OCI-LY3 (cell line): ENCODE measurements around the gene TRIM44.

Source experiments
- H2AFZ ChIP-seq: fragments of 200-600, 300-600 bp; shearing (Covaris generic); 2 replicates; pipeline ENCODE4 v1.6.0; 2014; ENCODE audit warnings: antibody characterized with exemption, low read depth, low read length
- H3K27ac ChIP-seq: fragments of 200-600, 300-600 bp; sonication (generic); 2 replicates; pipeline ENCODE4 v1.5.1; 2014; ENCODE audit warnings: mild to moderate bottlenecking, low read length, moderate library complexity, mixed read lengths
- H3K27me3 ChIP-seq: fragments of 200-600, 300-600 bp; sonication (generic); 2 replicates; pipeline ENCODE4 v1.6.1; 2014; ENCODE audit warnings: low read depth, low read length, mixed read lengths
- H3K36me3 ChIP-seq: fragments of 200-600, 300-600 bp; sonication (generic); replicated peaks from 2 replicates; pipeline ENCODE3; 2014; ENCODE audit warnings: low read depth, low read length, mixed read lengths
- H3K4me1 ChIP-seq: fragments of 300-600, 200-600 bp; sonication (generic); 2 replicates; pipeline ENCODE4 v1.6.1; 2014; ENCODE audit warnings: low read length, mixed read lengths
- H3K4me2 ChIP-seq: fragments of 200-600, 300-600 bp; sonication (generic); 2 replicates; pipeline ENCODE4 v1.6.1; 2014; ENCODE audit warnings: low read length, mixed read lengths
- H3K4me3 ChIP-seq: fragments of 300-600, 200-600 bp; sonication (generic); 2 replicates; pipeline ENCODE4 v1.5.1; 2014; ENCODE audit warnings: antibody characterized with exemption, mild to moderate bottlenecking, low read length, moderate library complexity
- H3K79me2 ChIP-seq: fragments of 300-600, 200-600 bp; shearing (Covaris generic); 2 replicates; pipeline ENCODE4 v1.6.1; 2014; ENCODE audit warnings: mild to moderate bottlenecking, low read length, mixed read lengths
- H3K9ac ChIP-seq: fragments of 300-600, 200-600 bp; shearing (Covaris generic); 2 replicates; pipeline ENCODE4 v1.6.0; 2014; ENCODE audit warnings: mild to moderate bottlenecking, low read length, moderate library complexity
- H3K9me3 ChIP-seq: fragments of 200-600, 300-600 bp; shearing (Covaris generic); 2 replicates; pipeline ENCODE4 v1.6.1; 2014; ENCODE audit warnings: low read length, mixed read lengths; ENCODE audit not compliant: insufficient read depth
- H4K20me1 ChIP-seq: fragments of 200-600, 300-600 bp; sonication (generic); 2 replicates; pipeline ENCODE4 v1.6.1; 2016; ENCODE audit warnings: low read length, mixed read lengths; ENCODE audit not compliant: insufficient read depth
- EZH2phosphoT487 ChIP-seq: fragments of 200-600 bp; shearing (Covaris generic); IDR thresholded peaks from 2 replicates; pipeline ENCODE4 v1.6.1; 2018; ENCODE audit warnings: antibody characterized with exemption, mixed run types, low read depth
- TF ChIP-seq, protein P1 (sequence below): fragments of 200-600, 300-600 bp; sonication (generic); IDR thresholded peaks from 2 replicates; pipeline ENCODE4 v1.5.1; 2014; ENCODE audit warnings: antibody characterized with exemption, low read length, low read depth

TRIM44 gene

DNA sequence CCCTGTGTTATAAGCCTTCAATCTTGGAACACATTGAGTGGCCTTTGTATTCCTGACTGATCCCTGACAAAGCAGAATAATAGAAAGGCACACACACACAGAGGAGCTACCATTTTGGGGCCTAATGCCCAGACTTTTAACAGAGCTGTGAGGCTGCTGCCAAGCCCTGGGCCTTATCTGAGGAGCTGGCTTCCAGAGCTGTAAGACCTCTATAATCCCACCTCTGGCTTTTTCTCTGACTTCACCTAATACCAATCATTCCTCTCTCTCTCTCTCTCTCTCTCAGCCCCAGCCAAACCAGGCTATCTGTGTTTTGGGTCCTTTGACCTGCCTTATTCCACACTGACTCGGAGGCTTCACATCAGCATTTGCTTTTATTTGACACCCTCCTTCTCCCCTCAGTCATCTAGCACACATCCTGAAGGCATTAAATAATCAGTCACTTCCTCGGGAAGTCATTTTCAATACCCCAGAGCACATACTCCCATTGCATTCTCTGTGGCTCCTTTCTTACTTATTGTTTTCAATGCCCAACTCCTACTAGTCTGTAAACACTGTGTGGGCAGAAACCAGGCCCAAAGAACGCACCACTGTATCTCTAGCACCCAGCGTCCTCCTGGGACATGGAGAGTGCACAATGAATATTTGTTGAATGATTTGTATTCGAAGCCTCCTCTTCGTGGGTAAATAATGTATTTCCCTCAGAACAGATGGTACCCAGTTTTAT is 21.2 kb upstream of the TRIM44 start:
- no peak for TF ChIP-seq EZH2phosphoT487
- TF ChIP-seq, protein P1, sequence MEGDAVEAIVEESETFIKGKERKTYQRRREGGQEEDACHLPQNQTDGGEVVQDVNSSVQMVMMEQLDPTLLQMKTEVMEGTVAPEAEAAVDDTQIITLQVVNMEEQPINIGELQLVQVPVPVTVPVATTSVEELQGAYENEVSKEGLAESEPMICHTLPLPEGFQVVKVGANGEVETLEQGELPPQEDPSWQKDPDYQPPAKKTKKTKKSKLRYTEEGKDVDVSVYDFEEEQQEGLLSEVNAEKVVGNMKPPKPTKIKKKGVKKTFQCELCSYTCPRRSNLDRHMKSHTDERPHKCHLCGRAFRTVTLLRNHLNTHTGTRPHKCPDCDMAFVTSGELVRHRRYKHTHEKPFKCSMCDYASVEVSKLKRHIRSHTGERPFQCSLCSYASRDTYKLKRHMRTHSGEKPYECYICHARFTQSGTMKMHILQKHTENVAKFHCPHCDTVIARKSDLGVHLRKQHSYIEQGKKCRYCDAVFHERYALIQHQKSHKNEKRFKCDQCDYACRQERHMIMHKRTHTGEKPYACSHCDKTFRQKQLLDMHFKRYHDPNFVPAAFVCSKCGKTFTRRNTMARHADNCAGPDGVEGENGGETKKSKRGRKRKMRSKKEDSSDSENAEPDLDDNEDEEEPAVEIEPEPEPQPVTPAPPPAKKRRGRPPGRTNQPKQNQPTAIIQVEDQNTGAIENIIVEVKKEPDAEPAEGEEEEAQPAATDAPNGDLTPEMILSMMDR, result no peak
- Histone ChIP-seq H3K27me3 (peaks cover 4% of the 10 kb centered on the region; the same call in 1 of the 2 replicates), H3K4me2 (no peak overlapping the region), H3K27ac (no peak overlapping the region), H3K9me3 (no peaks in the 10 kb centered on the region), H3K4me1 (no peaks in the 10 kb centered on the region), H3K36me3 (no peaks in the 10 kb centered on the region), H3K79me2 (no peaks in the 10 kb centered on the region), H2AFZ (no peak overlapping the region), H4K20me1 (no peaks in the 10 kb centered on the region), H3K9ac (no peak overlapping the region), H3K4me3 (no peak overlapping the region)

DNA sequence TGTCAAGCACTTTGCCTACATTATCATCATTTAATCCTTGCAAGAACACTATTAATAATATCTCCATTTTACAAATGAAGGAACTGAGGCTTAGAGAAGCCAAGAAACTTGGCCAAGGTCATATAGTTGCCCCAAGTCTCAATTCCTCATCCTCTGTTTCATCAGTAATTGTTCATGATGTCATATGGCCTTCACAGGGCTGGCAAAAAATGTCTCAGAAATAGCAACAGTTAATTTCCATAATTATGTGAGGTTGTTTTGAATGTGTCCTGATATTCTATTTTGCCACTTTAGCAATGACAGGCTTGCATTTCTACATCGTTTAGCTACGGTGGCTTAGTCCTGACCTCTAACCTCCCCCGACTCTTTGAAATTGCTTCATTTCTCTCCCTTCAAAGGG is 20.6 kb upstream of the TRIM44 start:
- TF ChIP-seq EZH2phosphoT487, result no peak
- TF ChIP-seq, protein P1, result no peak
- no peak overlapping the region for H3K9ac ChIP-seq
- no peak overlapping the region for H3K27ac ChIP-seq
- no peak overlapping the region for H3K4me3 ChIP-seq
- no peak overlapping the region for H3K4me2 ChIP-seq
- H2AFZ ChIP-seq, result no peak overlapping the region
- H3K4me1 ChIP-seq, result no peaks in the 10 kb centered on the region
- no peaks in the 10 kb centered on the region for H3K79me2 ChIP-seq
- no peaks in the 10 kb centered on the region for H3K36me3 ChIP-seq
- H3K9me3 ChIP-seq, result no peaks in the 10 kb centered on the region
- H4K20me1 ChIP-seq, result no peaks in the 10 kb centered on the region
- H3K27me3 ChIP-seq, result peaks cover 4% of the 10 kb centered on the region; the same call in 1 of the 2 replicates

DNA sequence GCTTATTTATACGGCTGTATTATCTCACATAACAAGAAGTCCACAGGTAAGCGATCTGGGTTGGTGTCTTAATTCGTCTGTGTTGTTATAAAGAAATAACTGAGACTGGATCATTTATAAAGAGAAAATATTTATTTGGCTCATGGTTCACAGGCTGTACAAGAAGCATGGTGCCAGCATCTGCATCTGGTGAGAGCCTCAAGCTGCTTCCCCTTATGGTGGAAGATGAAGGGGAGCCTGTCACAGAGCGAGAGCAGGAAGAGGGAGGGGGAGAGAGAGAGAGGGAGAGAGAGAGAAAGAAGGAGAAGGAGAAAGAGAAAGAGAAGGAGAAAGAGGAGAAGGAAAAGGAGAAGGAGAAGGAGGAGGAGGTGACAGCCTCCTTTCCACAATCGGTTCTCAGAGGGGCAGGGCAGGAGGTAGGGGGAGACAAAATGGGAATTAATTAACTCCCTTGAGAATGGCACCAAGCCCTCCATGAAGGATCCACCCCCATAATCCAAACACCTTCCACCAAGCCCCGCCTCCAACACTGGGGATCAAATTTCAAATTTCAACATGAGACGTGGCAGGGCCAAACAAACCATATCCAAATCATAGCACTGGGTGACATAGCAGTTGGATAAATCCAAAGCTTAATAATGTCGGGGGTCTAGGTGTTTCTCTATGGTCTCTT is 15.0 kb upstream of the TRIM44 start:
- H3K79me2 ChIP-seq, result no peaks in the 10 kb centered on the region
- H3K4me2 ChIP-seq, result no peak overlapping the region
- H3K36me3 ChIP-seq, result no peaks in the 10 kb centered on the region

DNA sequence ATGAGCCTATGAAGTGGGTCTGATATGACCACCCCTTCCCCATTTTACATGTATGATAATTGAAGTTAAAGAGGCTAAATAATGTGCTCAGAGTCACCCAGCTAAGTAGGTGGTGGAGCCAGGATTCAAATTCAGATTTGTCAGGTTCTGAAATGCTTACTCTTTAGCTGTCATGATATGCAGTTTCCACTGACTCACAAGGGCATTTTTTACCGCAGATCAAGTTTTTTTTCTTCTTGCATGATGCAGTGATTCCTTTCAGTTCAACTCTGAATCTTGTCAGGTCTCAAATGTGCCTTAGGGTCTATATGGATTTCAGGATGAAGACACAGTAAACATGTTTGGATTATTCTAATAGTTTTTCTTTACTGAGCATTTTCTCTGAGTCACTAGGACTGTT is 12.6 kb upstream of the TRIM44 start:
- Histone ChIP-seq H3K9me3 (no peaks in the 10 kb centered on the region), H3K4me1 (no peaks in the 10 kb centered on the region), H3K27me3 (peaks cover 8% of the 10 kb centered on the region), H4K20me1 (no peaks in the 10 kb centered on the region), H2AFZ (no peak overlapping the region), H3K36me3 (no peaks in the 10 kb centered on the region), H3K27ac (no peak overlapping the region), H3K9ac (no peak overlapping the region), H3K4me3 (no peak overlapping the region), H3K4me2 (no peak overlapping the region), H3K79me2 (no peaks in the 10 kb centered on the region)
- TF ChIP-seq, protein P1, result no peak
- no peak for TF ChIP-seq EZH2phosphoT487

More for the DNA sequence above, 15.0 kb upstream of the TRIM44 start:
- Histone ChIP-seq H2AFZ (no peak overlapping the region), H3K9me3 (no peaks in the 10 kb centered on the region), H3K9ac (no peak overlapping the region), H4K20me1 (no peaks in the 10 kb centered on the region), H3K4me1 (no peaks in the 10 kb centered on the region), H3K4me3 (no peak overlapping the region), H3K27ac (no peak overlapping the region), H3K27me3 (peaks cover 9% of the 10 kb centered on the region)
- TF ChIP-seq, protein P1, result no peak
- TF ChIP-seq EZH2phosphoT487, result no peak
